Activated CD8-positive, alpha-beta memory T cell treated with anti-CD3 and anti-CD28 coated beads, Interleukin-2, amount 10 ng/mL, durations not matched to agents 7 days and 5 days (primary cell): ENCODE data around the gene DCBLD1. TPM values are rescaled to one million over a fixed set of nuclear protein-coding genes. Genes with fewer than 3 reads are reported as not detected.
A peak's percentile ranks its signal among the peaks of the same experiment; 100 is the strongest.
"Not testable (repeated sequence)": the region's sequence is repeated elsewhere in the genome, so short reads cannot be mapped to it uniquely, and the experiment has no call there.

ENCODE experiments used
- ATAC-seq: fragments of 150-1000 bp; cut with Tn5 transposase; one replicate; pipeline ENCODE4 v1.10.0; 2021; ENCODE audit warnings: moderate library complexity
- CTCF ChIA-PET: fragments of 350-600 bp; sonication (Branson Sonifier 250); formaldehyde crosslinking; loops from one replicate; lab custom pipeline; 2021; ENCODE audit warnings: antibody characterized with exemption; lab: Charles Lee
- DNase-seq: peaks from one replicate; pipeline ENCODE4 v3.0.0-alpha.2; 2020
- H3K27ac Mint-ChIP-seq: one replicate; pipeline ENCODE4 v1.8.0; 2021; ENCODE audit warnings: mild to moderate bottlenecking, mixed read lengths
- H3K27me3 Mint-ChIP-seq: one replicate; pipeline ENCODE4 v1.8.0; 2021; ENCODE audit warnings: mixed read lengths
- H3K36me3 Mint-ChIP-seq: one replicate; pipeline ENCODE4 v1.8.0; 2021; ENCODE audit warnings: mild to moderate bottlenecking, mixed read lengths
- H3K4me1 Mint-ChIP-seq: one replicate; pipeline ENCODE4 v1.8.0; 2021; ENCODE audit warnings: mixed read lengths
- H3K4me3 Mint-ChIP-seq: one replicate; pipeline ENCODE4 v1.8.0; 2021; ENCODE audit warnings: mild to moderate bottlenecking, moderate library complexity, mixed read lengths
- H3K9me3 Mint-ChIP-seq: one replicate; pipeline ENCODE4 v1.8.0; 2022; ENCODE audit warnings: low read depth, mixed read lengths
- total RNA-seq, 2 experiments: library from RNA; stranded (reverse); gene quantifications; one replicate each; pipeline ENCODE4 v1.2.3, GENCODE V29; 2021

The DCBLD1 gene
- total RNA-seq, result 1 to 10 TPM; 5.8 to 6.1 TPM

DNA sequence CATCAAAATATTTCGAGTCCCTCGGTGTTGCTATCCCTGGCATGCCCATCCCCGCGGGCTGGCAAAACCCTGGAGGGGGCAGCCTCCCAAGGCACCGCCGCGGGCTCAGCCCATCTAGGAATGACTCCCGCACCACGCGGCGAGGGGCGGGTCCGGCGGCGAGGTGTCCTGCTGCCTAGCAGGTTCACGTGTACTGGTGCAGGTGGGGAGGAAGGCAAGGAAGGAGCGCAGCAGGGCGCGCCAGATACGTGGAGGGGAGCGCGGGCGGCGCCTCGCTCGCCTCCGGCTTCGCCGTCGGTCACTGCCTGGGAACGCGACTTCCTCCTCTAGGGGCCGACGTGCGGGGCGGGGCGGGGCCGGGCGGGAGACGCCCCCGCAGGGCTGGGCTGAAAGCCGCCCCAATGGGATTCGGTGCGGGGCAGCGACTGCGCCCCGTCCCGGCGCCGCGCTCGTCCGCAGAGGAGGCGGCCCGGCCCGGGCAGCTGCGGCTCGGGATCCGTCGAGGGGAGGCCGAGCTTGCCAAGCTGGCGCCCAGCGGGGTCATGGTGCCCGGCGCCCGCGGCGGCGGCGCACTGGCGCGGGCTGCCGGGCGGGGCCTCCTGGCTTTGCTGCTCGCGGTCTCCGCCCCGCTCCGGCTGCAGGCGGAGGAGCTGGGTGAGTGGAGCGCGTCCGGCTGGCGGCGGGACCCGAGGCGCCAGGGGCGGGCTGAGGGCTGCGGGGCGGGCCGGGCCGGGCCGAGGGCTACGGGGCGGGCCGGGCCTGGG is at the start of gene DCBLD1:
DCBLD1 (plus strand) TSS at position 435 of the 764 bp plus-strand sequence; CDS start at position 543, 108 bp downstream.
- peak; percentile 87 for ATAC-seq
- H3K36me3 Mint-ChIP-seq, result peaks cover 4% of the 10 kb centered on the region

DNA sequence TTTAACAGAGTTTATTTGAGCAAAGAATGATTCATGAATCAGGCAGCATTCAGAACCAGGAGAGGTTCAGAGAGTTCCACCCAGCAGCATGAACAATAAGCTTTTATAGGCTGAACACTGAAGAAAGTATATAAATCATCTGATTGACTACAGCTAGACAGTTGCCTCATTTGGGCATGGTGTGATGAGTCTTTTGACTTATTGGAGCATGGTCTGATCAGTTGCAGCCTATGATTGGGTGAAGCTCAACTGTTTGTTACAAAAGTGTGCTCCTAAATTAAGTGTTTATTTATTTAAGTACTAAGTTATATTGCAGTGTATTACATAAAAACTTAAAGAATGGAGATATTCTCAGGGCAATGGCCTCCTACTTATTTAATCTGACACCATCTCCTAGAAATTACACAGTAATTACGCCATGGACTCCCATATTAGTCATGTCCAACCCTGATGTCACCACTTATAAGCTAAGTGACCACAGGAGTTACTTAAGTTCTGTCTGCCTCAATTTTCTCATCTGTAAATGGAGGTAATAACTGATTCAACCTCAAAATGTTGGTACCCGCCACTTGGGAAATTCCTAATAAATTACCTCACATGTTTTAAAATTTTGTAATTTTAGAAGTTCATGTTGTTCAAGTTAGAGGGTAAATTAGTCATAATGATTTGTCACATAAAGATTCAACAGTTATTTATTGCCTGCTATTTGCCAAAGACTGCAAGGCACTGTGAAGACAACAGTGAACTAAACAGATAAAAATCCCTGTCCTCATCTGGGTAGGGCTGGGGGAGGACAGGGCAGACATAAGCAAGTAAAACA is 41.6 kb upstream of the DCBLD1 start:
- H3K36me3 Mint-ChIP-seq, result no peaks in the 10 kb centered on the region
- H3K4me3 Mint-ChIP-seq, result no peak overlapping the region
- peaks cover 42% of the 10 kb centered on the region for H3K27me3 Mint-ChIP-seq
- DNase-seq (no peak), ATAC-seq (no peak)
- H3K9me3 Mint-ChIP-seq, result no peaks in the 10 kb centered on the region
- CTCF ChIA-PET, result interaction anchor here (0.7 kb wide), 1 partner anchor 60 kb away, joined by 3 read pairs; no protein-coding TSS in a partner anchor
- H3K27ac Mint-ChIP-seq, result no peak overlapping the region
- H3K4me1 Mint-ChIP-seq, result no peaks in the 10 kb centered on the region

More for the DNA sequence above, at the start of gene DCBLD1:
- Mint-ChIP-seq H3K4me3 (peak within 1 kb of the TSS; percentile 81), H3K27ac (peak within 1 kb of the TSS; percentile 68), H3K27me3 (peaks cover 41% of the 10 kb centered on the region), H3K9me3 (no peaks in the 10 kb centered on the region), H3K4me1 (peaks cover 16% of the 10 kb centered on the region)
- CTCF ChIA-PET, result interaction anchor here (0.7 to 9.9 kb wide), 8 partner anchors 17 to 122 kb away, joined by 3 to 70 read pairs (median 6); no protein-coding TSS in a partner anchor
- peak; percentile 76 for DNase-seq

DNA sequence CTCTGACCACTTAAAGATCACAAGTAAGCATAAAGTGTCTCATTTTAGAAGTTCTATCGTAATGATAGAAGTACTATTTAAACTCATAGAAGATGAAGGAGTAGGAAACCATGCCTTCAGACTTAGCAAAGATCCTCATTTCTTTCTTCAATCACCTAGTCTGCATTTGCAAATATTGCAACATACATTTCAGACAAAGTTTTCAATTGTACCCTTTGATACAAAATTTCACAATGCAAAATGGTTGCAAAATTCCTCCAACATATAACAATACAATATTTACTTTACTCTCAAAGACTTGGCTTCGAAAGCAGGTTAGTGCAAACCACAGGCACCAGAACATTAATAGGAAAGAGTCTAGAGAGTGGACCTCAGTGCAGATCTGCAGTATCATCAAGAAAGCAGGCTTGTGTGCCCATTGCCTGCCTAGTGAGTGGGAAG is 40.6 kb upstream of the DCBLD1 start:
- no peak for ATAC-seq
- Mint-ChIP-seq H3K9me3 (no peaks in the 10 kb centered on the region), H3K36me3 (no peaks in the 10 kb centered on the region), H3K4me1 (no peaks in the 10 kb centered on the region), H3K27me3 (peaks cover 40% of the 10 kb centered on the region), H3K27ac (no peak overlapping the region), H3K4me3 (no peak overlapping the region)
- no peak for DNase-seq
- CTCF ChIA-PET, result interaction anchor here (3.6 kb wide), 1 partner anchor 115 kb away, joined by 12 read pairs; no protein-coding TSS in a partner anchor

DNA sequence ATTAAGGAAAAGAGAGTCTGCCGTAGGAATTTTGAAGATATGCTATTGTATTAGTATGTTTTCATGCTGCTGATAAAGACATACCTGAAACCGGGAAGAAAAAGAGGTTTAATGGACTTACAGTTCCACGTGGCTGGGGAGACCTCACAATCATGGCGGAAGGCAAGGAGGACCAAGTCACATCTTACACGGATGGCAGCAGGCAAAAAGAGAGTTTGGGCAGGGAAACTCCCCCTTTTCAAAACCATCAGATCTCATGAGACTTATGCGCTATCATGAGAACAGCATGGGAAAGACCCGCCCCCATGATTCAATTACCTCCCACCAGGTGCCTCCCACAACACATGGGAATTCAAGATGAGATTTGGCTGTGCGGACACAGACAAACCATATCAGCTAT is 40.2 kb upstream of the DCBLD1 start:
- not testable (repeated sequence) for H3K4me1 Mint-ChIP-seq, DNase-seq, H3K27ac Mint-ChIP-seq, H3K4me3 Mint-ChIP-seq, ATAC-seq, H3K36me3 Mint-ChIP-seq, H3K9me3 Mint-ChIP-seq
- peaks cover 41% of the 10 kb centered on the region for H3K27me3 Mint-ChIP-seq
- CTCF ChIA-PET, result interaction anchor here (3.6 kb wide), 1 partner anchor 114 kb away, joined by 12 read pairs; no protein-coding TSS in a partner anchor

DNA sequence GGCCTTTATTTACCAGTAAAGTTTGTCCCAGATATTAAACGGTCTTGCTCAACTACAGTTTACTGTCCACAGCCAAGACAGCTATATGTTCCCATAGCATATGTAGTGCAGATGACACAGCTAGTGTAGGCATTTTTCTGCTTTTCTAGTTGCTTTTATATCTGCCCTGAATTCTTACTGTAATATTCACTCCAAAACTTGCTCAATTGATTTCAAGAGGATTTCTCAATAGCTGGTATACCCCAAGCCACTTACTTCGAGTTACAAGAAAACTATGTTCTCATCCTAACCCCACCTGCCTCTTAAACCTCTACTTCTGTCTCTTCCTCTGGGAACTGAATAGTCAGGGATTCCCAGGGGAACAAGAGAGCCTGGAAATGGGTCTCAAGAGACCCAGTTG is 37.9 kb upstream of the DCBLD1 start:
- CTCF ChIA-PET, result interaction anchor here (3.6 kb wide), 1 partner anchor 112 kb away, joined by 12 read pairs; no protein-coding TSS in a partner anchor
- Mint-ChIP-seq H3K36me3 (no peaks in the 10 kb centered on the region), H3K9me3 (no peaks in the 10 kb centered on the region), H3K27ac (no peak overlapping the region), H3K27me3 (peaks cover 51% of the 10 kb centered on the region), H3K4me1 (no peaks in the 10 kb centered on the region), H3K4me3 (no peak overlapping the region)
- ATAC-seq, result no peak
- DNase-seq, result no peak

DNA sequence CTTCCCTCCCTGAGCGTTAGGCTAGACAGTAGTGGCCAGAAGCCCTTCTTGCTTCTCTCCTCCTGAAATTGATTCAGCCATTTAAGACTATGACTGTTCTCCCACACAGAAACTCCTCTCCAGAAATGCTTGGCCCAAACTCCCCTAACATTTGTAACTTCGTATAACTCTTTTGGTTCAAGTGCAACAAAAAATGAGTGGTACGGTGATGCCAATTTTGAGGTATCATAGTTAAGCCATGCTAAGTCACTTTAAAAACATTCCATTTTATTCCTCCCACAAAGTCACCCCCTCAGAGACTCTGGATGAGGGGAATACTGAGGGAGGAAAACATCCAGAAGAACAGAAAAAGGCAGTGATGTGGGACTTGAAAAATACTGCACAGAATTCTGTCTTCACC is 35.6 kb upstream of the DCBLD1 start:
- Mint-ChIP-seq H3K4me1 (no peaks in the 10 kb centered on the region), H3K27ac (no peak overlapping the region), H3K9me3 (no peaks in the 10 kb centered on the region), H3K36me3 (no peaks in the 10 kb centered on the region), H3K4me3 (no peak overlapping the region), H3K27me3 (peaks cover 57% of the 10 kb centered on the region)
- ATAC-seq (no peak), DNase-seq (no peak)
- CTCF ChIA-PET, result no interaction called here

DNA sequence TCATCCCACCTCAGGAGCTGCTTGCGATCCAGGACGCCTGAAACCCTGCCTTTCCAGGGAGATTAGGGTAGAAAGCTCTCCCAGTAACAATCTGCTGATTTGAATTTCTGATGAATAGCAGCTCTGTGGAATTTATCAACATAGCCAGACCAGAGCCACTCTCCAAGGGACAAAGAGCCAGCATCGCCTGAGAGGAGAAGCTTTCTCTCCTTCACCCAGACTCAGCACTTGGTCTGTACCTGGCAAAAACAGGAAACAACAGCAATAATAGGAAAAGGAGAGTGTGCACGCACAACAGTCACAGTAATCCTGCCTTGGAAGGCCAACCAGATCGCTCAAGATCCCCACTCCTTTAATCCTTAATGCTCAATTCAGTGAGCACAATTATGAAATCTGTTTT is 34.5 kb upstream of the DCBLD1 start:
- peaks cover 52% of the 10 kb centered on the region for H3K27me3 Mint-ChIP-seq
- CTCF ChIA-PET, result interaction anchor here (0.6 to 2.6 kb wide), 3 partner anchors 11 to 107 kb away, joined by 3 to 47 read pairs (median 5); no protein-coding TSS in a partner anchor

DNA sequence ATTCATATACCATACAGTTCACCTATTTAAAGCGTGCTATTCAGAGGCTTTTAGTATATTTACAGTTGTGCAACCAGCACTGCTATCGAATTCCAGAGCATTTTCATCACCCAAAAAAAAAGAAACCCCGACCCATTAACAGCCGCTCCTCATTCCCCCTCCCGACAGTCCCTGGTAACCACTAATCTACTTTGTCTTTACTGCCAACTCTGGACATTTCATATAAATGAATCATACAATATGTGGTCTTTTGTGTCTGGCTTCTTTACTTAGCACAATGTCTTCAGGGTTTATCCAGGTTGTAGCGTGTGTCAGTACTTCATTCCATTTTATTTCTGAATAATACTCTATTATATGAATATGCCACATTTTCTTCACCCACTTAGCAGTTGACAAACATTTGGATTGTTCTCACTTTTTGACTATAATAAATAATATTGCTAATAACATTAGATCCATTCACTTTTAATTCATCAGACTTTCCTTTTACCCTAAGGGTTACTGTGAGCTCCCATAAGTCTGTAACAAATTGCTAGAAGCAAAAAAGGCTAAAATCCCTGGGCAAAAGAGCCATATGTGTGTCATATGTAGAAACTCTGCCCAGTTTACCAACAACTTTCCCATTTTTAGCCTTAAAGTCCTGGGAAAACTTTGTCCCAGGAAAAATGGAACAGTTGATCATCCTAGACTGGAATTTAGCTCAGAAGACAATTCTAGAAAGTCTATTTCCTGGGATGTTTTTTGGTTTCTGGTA is 33.6 kb upstream of the DCBLD1 start:
- Mint-ChIP-seq H3K9me3 (no peaks in the 10 kb centered on the region), H3K4me3 (no peak overlapping the region), H3K27ac (no peak overlapping the region), H3K36me3 (no peaks in the 10 kb centered on the region), H3K4me1 (no peaks in the 10 kb centered on the region), H3K27me3 (peaks cover 53% of the 10 kb centered on the region)
- CTCF ChIA-PET, result interaction anchor here (0.6 to 2.9 kb wide), 19 partner anchors 12 to 176 kb away, joined by 3 to 69 read pairs (median 6); partner anchors contain the start of gene GOPC
- no peak for DNase-seq
- ATAC-seq, result no peak

More for the DNA sequence above, 34.5 kb upstream of the DCBLD1 start:
- Mint-ChIP-seq H3K9me3 (no peaks in the 10 kb centered on the region), H3K4me3 (no peak overlapping the region), H3K4me1 (no peaks in the 10 kb centered on the region), H3K27ac (no peak overlapping the region), H3K36me3 (no peaks in the 10 kb centered on the region)
- ATAC-seq, result no peak
- DNase-seq, result no peak

DNA sequence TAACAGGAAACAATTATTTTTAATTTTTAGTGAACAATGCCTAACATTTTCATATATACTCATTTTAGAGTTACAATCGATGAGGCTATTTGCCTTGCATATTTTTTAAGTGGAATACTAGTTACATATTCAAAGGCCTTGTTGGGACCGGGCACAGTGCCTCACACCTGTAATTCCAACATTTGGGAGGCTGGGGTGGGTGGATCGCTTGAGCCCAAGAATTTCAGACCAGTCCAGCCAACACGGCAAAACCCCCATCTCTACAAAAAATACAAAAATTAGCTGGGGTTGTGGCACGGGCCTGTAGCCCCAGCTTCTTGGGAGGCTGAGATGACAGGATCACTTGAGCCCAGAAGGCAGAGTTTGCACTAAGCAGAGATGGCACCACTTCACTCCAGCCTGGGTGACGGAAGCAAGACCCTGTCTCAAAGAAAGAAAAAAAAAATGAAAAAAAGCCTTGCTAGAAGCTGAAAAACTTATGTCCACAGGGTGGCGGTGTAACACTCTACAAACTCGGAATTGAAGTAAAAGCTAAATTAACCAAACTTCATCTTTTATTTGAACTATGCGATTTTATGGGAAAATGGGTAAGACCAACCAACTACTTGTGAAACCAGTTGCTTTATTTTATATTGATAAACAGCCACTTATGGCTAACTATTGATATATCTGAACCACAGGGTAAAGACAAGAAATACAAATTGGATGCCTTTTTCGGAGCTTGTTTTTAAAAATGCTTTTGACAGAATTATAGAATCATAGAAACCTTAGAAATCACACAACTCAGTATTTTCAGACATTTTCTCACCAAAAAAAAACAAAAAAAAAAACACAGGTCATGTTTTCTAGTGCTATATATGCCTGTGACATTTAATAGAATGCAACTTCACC is 32.7 kb upstream of the DCBLD1 start:
- DNase-seq (peak; percentile 69), ATAC-seq (peak; percentile 47)
- peaks cover 53% of the 10 kb centered on the region for H3K27me3 Mint-ChIP-seq
- H3K4me1 Mint-ChIP-seq, result no peaks in the 10 kb centered on the region
- no peaks in the 10 kb centered on the region for H3K9me3 Mint-ChIP-seq
- CTCF ChIA-PET, result interaction anchor here (0.6 to 2.9 kb wide), 32 partner anchors 9 to 1401 kb away, joined by 3 to 69 read pairs (median 4); partner anchors contain the start of gene GOPC
- no peaks in the 10 kb centered on the region for H3K36me3 Mint-ChIP-seq
- no peak overlapping the region for H3K27ac Mint-ChIP-seq
- no peak overlapping the region for H3K4me3 Mint-ChIP-seq

DNA sequence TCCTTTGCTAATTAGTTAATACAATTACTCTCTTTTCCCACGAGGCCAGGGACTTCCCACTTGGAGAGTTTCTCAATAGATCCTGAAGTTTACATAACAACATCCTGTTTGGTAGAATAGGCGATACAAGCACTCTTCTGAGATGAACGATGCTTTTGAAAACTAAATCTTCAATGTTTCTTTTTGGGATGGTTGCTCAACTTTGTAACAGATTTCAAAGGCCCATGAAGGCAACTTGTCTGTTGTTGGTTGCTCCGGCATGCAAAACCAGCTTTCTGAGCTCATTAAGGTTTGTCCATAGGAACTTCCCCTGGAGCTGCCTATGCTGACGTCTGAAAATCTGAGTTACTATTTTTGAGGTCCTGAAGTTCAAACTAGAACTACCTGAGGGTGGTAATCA is 30.8 kb upstream of the DCBLD1 start:
- Mint-ChIP-seq H3K36me3 (no peaks in the 10 kb centered on the region), H3K9me3 (no peaks in the 10 kb centered on the region), H3K4me3 (no peak overlapping the region), H3K4me1 (no peaks in the 10 kb centered on the region), H3K27me3 (peaks cover 49% of the 10 kb centered on the region), H3K27ac (no peak overlapping the region)
- no peak for ATAC-seq
- no peak for DNase-seq
- CTCF ChIA-PET, result interaction anchor here (0.9 to 1.9 kb wide), 6 partner anchors 27 to 153 kb away, joined by 3 to 9 read pairs (median 6); partner anchors contain the start of gene GOPC

DNA sequence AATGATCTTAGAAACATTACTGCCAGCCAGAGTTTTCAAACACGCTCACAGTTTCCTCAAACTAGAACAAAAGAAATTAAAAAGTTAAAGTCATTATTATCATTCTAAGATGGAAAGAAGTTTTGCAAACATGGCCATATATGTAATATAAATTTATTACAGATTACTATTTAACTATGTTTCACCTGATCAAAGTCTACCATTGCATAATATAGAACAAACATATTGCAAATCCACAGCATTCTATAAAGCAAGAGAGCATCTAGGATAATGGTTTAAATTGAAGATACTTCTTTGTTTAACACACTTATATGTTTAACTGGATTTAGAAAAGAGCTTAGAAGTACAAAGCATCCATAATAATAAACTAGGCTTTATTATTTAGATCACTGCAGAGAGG is 26.2 kb upstream of the DCBLD1 start:
- Mint-ChIP-seq H3K4me3 (no peak overlapping the region), H3K9me3 (no peaks in the 10 kb centered on the region), H3K4me1 (peaks cover 7% of the 10 kb centered on the region), H3K27me3 (peaks cover 31% of the 10 kb centered on the region), H3K36me3 (no peaks in the 10 kb centered on the region), H3K27ac (no peak overlapping the region)
- ATAC-seq (no peak), DNase-seq (no peak)
- CTCF ChIA-PET, result interaction anchor here (1.2 to 1.7 kb wide), 2 partner anchors 9 to 100 kb away, joined by 4 to 5 read pairs; no protein-coding TSS in a partner anchor

DNA sequence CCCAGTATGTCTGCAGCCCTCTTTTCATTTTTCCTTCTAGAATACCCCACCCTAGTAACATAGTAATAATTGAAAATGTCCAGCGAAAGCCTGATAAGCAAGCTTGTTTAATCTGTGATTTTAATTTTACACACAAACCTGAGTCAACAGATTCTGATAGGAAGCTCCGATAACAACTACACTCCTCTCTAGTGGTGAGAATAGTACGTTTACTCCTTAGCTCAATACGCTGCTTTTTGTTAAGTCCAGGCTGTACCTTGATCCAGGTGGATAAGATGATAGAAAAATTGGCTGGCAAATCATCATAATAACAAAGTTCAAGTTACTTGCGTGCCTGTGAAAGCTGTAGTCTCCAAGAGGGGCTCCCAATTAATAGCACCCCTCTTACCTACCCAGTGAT is 25.5 kb upstream of the DCBLD1 start:
- no peak for DNase-seq
- Mint-ChIP-seq H3K36me3 (no peaks in the 10 kb centered on the region), H3K27ac (no peak overlapping the region), H3K27me3 (peaks cover 31% of the 10 kb centered on the region), H3K4me1 (peaks cover 7% of the 10 kb centered on the region), H3K9me3 (no peaks in the 10 kb centered on the region), H3K4me3 (no peak overlapping the region)
- CTCF ChIA-PET, result interaction anchor here (1.6 to 1.7 kb wide), 2 partner anchors 9 to 15 kb away, joined by 3 to 5 read pairs; no protein-coding TSS in a partner anchor
- no peak for ATAC-seq
